SK-N-SH (cell line): Measurements from ENCODE around the gene MAP1B.

Experiments
- CTCF ChIP-seq: fragments of 200-600 bp; sonication (generic); IDR thresholded peaks from 2 replicates; pipeline ENCODE4 v1.6.1; 2017; ENCODE audit warnings: antibody characterized with exemption, mild to moderate bottlenecking, moderate library complexity
- EZH2phosphoT487 ChIP-seq: fragments of 200-600 bp; sonication (generic); IDR thresholded peaks from 2 replicates; pipeline ENCODE4 v1.6.1; 2017; ENCODE audit warnings: low read depth, mixed run types, mild to moderate bottlenecking, antibody characterized with exemption, moderate library complexity, borderline replicate concordance
- FOXJ3 ChIP-seq: sonication (generic); formaldehyde crosslinking; IDR thresholded peaks from 2 replicates; pipeline ENCODE4 v1.5.1; 2020; ENCODE audit warnings: mild to moderate bottlenecking, missing genetic modification reagents
- GABPA ChIP-seq: IDR thresholded peaks from 2 replicates; pipeline ENCODE4 v1.4.0; 2012; ENCODE audit warnings: low read depth, mild to moderate bottlenecking
- RCOR1 ChIP-seq: fragments of 150-350 bp; IDR thresholded peaks from 2 replicates; pipeline ENCODE4 v1.6.1; 2017; ENCODE audit warnings: antibody characterized with exemption, low read length
- TF ChIP-seq, protein P1 (sequence below): IDR thresholded peaks from 2 replicates; pipeline ENCODE4 v1.4.0; 2012; ENCODE audit warnings: low read depth, borderline replicate concordance
- TF ChIP-seq, protein P2 (sequence below): IDR thresholded peaks from 2 replicates; pipeline ENCODE4 v1.6.1; 2012; ENCODE audit warnings: mild to moderate bottlenecking, low read depth, low read length, moderate library complexity

- TF ChIP-seq CTCF (no peak), EZH2phosphoT487 (no peak), FOXJ3 (CRISPR knock-in tag) (no peak), RCOR1 (no peak), GABPA (no peak)
- TF ChIP-seq, protein P1, sequence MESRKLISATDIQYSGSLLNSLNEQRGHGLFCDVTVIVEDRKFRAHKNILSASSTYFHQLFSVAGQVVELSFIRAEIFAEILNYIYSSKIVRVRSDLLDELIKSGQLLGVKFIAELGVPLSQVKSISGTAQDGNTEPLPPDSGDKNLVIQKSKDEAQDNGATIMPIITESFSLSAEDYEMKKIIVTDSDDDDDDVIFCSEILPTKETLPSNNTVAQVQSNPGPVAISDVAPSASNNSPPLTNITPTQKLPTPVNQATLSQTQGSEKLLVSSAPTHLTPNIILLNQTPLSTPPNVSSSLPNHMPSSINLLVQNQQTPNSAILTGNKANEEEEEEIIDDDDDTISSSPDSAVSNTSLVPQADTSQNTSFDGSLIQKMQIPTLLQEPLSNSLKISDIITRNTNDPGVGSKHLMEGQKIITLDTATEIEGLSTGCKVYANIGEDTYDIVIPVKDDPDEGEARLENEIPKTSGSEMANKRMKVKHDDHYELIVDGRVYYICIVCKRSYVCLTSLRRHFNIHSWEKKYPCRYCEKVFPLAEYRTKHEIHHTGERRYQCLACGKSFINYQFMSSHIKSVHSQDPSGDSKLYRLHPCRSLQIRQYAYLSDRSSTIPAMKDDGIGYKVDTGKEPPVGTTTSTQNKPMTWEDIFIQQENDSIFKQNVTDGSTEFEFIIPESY = no peak
- TF ChIP-seq, protein P2, sequence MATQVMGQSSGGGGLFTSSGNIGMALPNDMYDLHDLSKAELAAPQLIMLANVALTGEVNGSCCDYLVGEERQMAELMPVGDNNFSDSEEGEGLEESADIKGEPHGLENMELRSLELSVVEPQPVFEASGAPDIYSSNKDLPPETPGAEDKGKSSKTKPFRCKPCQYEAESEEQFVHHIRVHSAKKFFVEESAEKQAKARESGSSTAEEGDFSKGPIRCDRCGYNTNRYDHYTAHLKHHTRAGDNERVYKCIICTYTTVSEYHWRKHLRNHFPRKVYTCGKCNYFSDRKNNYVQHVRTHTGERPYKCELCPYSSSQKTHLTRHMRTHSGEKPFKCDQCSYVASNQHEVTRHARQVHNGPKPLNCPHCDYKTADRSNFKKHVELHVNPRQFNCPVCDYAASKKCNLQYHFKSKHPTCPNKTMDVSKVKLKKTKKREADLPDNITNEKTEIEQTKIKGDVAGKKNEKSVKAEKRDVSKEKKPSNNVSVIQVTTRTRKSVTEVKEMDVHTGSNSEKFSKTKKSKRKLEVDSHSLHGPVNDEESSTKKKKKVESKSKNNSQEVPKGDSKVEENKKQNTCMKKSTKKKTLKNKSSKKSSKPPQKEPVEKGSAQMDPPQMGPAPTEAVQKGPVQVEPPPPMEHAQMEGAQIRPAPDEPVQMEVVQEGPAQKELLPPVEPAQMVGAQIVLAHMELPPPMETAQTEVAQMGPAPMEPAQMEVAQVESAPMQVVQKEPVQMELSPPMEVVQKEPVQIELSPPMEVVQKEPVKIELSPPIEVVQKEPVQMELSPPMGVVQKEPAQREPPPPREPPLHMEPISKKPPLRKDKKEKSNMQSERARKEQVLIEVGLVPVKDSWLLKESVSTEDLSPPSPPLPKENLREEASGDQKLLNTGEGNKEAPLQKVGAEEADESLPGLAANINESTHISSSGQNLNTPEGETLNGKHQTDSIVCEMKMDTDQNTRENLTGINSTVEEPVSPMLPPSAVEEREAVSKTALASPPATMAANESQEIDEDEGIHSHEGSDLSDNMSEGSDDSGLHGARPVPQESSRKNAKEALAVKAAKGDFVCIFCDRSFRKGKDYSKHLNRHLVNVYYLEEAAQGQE = no peak
Measured at GRCh38 chr5:72224946-72225463, 117.7 kb downstream of the MAP1B start.
